H1 (cell line): ENCODE results near the gene DDAH2. TPM values are rescaled to one million over a fixed set of nuclear protein-coding genes. Genes with fewer than 3 reads are reported as not detected.
A peak's percentile ranks its signal among the peaks of the same experiment; 100 is the strongest.

Experiments
- BACH1 ChIP-seq: IDR thresholded peaks from 2 replicates; pipeline ENCODE4 v1.6.1; 2012; ENCODE audit warnings: low read length, improper control_type of control experiment
- CHD2 ChIP-seq: IDR thresholded peaks from 2 replicates; pipeline ENCODE4 v1.6.1; 2012; ENCODE audit warnings: low read length, improper control_type of control experiment
- EGR1 ChIP-seq: IDR thresholded peaks from 2 replicates; pipeline ENCODE4 v1.6.1; 2011; ENCODE audit warnings: low read depth, low read length, borderline replicate concordance
- GABPA ChIP-seq: IDR thresholded peaks from 2 replicates; pipeline ENCODE4 v1.6.1; 2011; ENCODE audit warnings: mild to moderate bottlenecking, low read length, moderate library complexity, borderline replicate concordance; ENCODE audit not compliant: insufficient read depth
- HDAC6 ChIP-seq: IDR thresholded peaks from one replicate; pipeline ENCODE4 v1.7.1; 2012; ENCODE audit warnings: low read depth, mild to moderate bottlenecking, inconsistent platforms, low read length, moderate library complexity
- JUN ChIP-seq: IDR thresholded peaks from 2 replicates; pipeline ENCODE4 v1.6.1; 2011; ENCODE audit warnings: low read depth, mild to moderate bottlenecking, improper control_type of control experiment, low read length
- KDM4A ChIP-seq: IDR thresholded peaks from one replicate; pipeline ENCODE4 v1.7.1; 2012; ENCODE audit warnings: low read depth, mild to moderate bottlenecking, moderate library complexity, low read length, inconsistent platforms; ENCODE audit not compliant: severe bottlenecking
- KDM5A ChIP-seq: fragments of 200-600 bp; IDR thresholded peaks from 2 replicates; pipeline ENCODE4 v1.7.1; 2012; ENCODE audit warnings: mild to moderate bottlenecking, low read length, inconsistent platforms, mixed read lengths
- MAFK ChIP-seq: IDR thresholded peaks from 2 replicates; pipeline ENCODE4 v1.6.1; 2012; ENCODE audit warnings: low read depth, mild to moderate bottlenecking, improper control_type of control experiment, low read length
- RFX5 ChIP-seq: IDR thresholded peaks from 2 replicates; pipeline ENCODE4 v1.6.1; 2011; ENCODE audit warnings: low read depth, low read length, improper control_type of control experiment, borderline replicate concordance
- SAP30 ChIP-seq: fragments of 300-600 bp; sonication (generic); IDR thresholded peaks from 2 replicates; pipeline ENCODE4 v1.7.1; 2012; ENCODE audit warnings: low read length, moderate library complexity, mild to moderate bottlenecking, inconsistent platforms; ENCODE audit not compliant: insufficient read depth, insufficient replicate concordance
- SIRT6 ChIP-seq: IDR thresholded peaks from one replicate; pipeline ENCODE4 v1.7.1; 2012; ENCODE audit warnings: low read length, inconsistent platforms
- SP2 ChIP-seq: IDR thresholded peaks from 2 replicates; pipeline ENCODE4 v1.6.1; 2012; ENCODE audit warnings: mild to moderate bottlenecking, low read length, inconsistent platforms
- SUZ12 ChIP-seq: fragments of 200-600 bp; sonication (generic); IDR thresholded peaks from 2 replicates; pipeline ENCODE4 v1.6.1; 2012; ENCODE audit warnings: mild to moderate bottlenecking, inconsistent platforms, low read length, moderate library complexity, mixed read lengths
- polyA plus RNA-seq, 7 experiments: library from polyadenylated mRNA; depleted of rRNA in 3 of 7; stranded (reverse) in 5 of 7; unstranded in 2 of 7; fragments of >200 nt in 5 of 7; fragments of 200-250 nt in 2 of 7; gene quantifications; 1 replicate in 5 of 7; 2 replicates in 1 of 7; 4 replicates in 1 of 7; pipeline versions ENCODE4 v1.2.1 to v1.2.3, GENCODE V29; 2011 to 2013; ENCODE audit warnings: missing spikeins in 2 of 7, mixed read lengths in 2 of 7
- total RNA-seq: library from RNA; stranded (reverse); fragmentation: NEBNext Ultra II Directional; extraction: Animal tissue kit (Norgen Biotek cat#: 25700); gene quantifications from 2 replicates; pipeline ENCODE4 v1.2.1, GENCODE V29; 2021
- TF ChIP-seq, protein P1 (sequence below), 3 experiments: IDR thresholded peaks; 1 replicate in 2 of 3; 2 replicates in 1 of 3; pipeline versions ENCODE4 v1.5.1 to v1.6.1; 2011; ENCODE audit warnings: low read length in 3 of 3, mild to moderate bottlenecking in 3 of 3, inconsistent platforms in 2 of 3, low read depth in 1 of 3, moderate library complexity in 1 of 3; ENCODE audit not compliant: insufficient read depth in 1 of 3; ENCODE audit errors: control extremely low read depth in 1 of 3
- TF ChIP-seq, protein P2 (sequence below): IDR thresholded peaks from 2 replicates; pipeline ENCODE4 v1.6.1; 2012; ENCODE audit warnings: inconsistent platforms

DDAH2 gene
- total and polyA plus RNA-seq, 2 of the 8 experiments (the other 6 are each of a cell fraction or from before 2014, with no cell fraction given): 53.3 to 73.5 TPM

DNA sequence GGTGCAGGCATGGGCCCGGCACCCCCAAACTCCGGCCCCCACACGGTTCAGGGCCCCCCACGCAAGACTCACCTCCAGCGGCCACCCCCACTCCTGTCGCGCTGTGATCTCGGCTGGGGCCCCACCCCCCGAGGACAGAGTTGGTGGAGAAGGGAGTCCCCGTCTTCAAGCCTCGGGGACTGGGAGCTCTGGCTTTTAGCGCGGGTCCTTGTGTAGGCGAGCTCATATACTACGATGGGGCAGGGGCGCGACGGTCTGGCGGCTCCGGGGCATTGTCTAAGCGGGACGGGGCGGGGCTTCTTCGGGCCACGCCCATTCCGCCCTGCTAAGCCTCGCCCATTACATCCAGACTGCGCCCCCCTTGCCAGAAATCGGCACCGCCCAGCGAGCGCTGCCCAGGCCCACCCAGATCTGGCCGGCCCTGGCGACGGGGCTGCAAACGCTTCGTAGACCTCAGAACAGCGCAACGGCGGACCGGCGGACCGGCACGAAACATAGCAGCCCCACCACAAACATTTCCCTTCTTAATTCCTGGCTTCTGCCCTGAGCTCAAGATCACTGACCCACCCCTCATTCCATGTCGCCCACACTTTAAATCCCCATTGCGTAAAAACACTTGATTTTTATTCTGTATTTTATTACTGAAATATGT, 1.0 kb upstream of the DDAH2 start (continued):
- TF ChIP-seq EGR1 (no peak), SP2 (no peak), CHD2 (no peak), RFX5 (no peak), KDM4A (peak; percentile 59), GABPA (no peak), SUZ12 (no peak), SIRT6 (no peak), KDM5A (no peak), MAFK (no peak), JUN (no peak), SAP30 (no peak), HDAC6 (no peak), BACH1 (no peak)
- TF ChIP-seq, protein P1, sequence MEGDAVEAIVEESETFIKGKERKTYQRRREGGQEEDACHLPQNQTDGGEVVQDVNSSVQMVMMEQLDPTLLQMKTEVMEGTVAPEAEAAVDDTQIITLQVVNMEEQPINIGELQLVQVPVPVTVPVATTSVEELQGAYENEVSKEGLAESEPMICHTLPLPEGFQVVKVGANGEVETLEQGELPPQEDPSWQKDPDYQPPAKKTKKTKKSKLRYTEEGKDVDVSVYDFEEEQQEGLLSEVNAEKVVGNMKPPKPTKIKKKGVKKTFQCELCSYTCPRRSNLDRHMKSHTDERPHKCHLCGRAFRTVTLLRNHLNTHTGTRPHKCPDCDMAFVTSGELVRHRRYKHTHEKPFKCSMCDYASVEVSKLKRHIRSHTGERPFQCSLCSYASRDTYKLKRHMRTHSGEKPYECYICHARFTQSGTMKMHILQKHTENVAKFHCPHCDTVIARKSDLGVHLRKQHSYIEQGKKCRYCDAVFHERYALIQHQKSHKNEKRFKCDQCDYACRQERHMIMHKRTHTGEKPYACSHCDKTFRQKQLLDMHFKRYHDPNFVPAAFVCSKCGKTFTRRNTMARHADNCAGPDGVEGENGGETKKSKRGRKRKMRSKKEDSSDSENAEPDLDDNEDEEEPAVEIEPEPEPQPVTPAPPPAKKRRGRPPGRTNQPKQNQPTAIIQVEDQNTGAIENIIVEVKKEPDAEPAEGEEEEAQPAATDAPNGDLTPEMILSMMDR (IDR thresholded peaks at IDR 0.05; ENCODE audit: control extremely low read depth in 1 of 3, insufficient read depth in 1 of 3, low read depth in 1 of 3, low read length in 3 of 3): no peak
- TF ChIP-seq, protein P2, sequence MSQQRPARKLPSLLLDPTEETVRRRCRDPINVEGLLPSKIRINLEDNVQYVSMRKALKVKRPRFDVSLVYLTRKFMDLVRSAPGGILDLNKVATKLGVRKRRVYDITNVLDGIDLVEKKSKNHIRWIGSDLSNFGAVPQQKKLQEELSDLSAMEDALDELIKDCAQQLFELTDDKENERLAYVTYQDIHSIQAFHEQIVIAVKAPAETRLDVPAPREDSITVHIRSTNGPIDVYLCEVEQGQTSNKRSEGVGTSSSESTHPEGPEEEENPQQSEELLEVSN: no peak; the same call in 1 of the 2 replicates
